Left ventricle myocardium inferior (tissue), 1 donor: ENCODE measurements around the gene HOOK2. TPM values are rescaled to one million over a fixed set of nuclear protein-coding genes. Genes with fewer than 3 reads are reported as not detected.

Experiments used
- DNase-seq: peaks from one replicate; pipeline ENCODE4 v3.0.0-alpha.2; 2020
- H3K27ac ChIP-seq: fragments of 200-600 bp; replicated peaks from 2 replicates; pipeline ENCODE4 v1.8.0; 2021
- H3K27me3 ChIP-seq: fragments of 200-600 bp; 2 replicates; pipeline ENCODE4 v1.8.0; 2021; ENCODE audit warnings: low read depth
- H3K36me3 ChIP-seq: fragments of 200-600 bp; 2 replicates; pipeline ENCODE4 v1.8.0; 2021
- H3K4me1 ChIP-seq: fragments of 200-600 bp; 2 replicates; pipeline ENCODE4 v1.8.0; 2021
- H3K4me3 ChIP-seq: fragments of 200-600 bp; 2 replicates; pipeline ENCODE4 v1.8.0; 2021; ENCODE audit warnings: mild to moderate bottlenecking, moderate library complexity
- H3K9me3 ChIP-seq: fragments of 200-600 bp; replicated peaks from 2 replicates; pipeline ENCODE4 v1.8.0; 2021
- CTCF ChIP-seq: fragments of 200-600 bp; IDR thresholded peaks from 2 replicates; pipeline ENCODE4 v1.8.0; 2021; ENCODE audit warnings: antibody characterized with exemption, mild to moderate bottlenecking, borderline replicate concordance
- intact Hi-C: fragments of 100-400 bp; cut with micrococcal nuclease; formaldehyde crosslinking; loops from one replicate; pipeline ENCODE4 v1.11.0; 2022
- total RNA-seq: library from RNA; stranded (reverse); fragmentation: NEBNext Ultra II Directional; extraction: Animal tissue kit (Norgen Biotek cat#: 25700); gene quantifications from one replicate; pipeline ENCODE4 v1.2.1, GENCODE V29; 2021
- donor health status: DM: no; HTN: yes; CAD: no; lungs with severe emphysema.

Gene HOOK2
- total RNA-seq, 1 donor from 2014 or later: 66.3 TPM

GRCh38 chr19:12786141-12786870, 11.0 kb upstream of the HOOK2 start:
- Histone ChIP-seq H3K27ac (peak overlapping the region; percentile 96), H3K36me3 (no peaks in the 10 kb centered on the region), H3K4me1 (peaks cover 92% of the 10 kb centered on the region), H3K9me3 (no peaks in the 10 kb centered on the region), H3K4me3 (no peak overlapping the region), H3K27me3 (no peaks in the 10 kb centered on the region)
- no peak for TF ChIP-seq CTCF
- intact Hi-C loops: no loop called here
- DNase-seq: peak; percentile 63

- no peaks in the 10 kb centered on the region for H3K27me3 ChIP-seq
- no peaks in the 10 kb centered on the region for H3K9me3 ChIP-seq
- intact Hi-C loops: no loop called here
- no peak for DNase-seq
- H3K4me3 ChIP-seq: no peak overlapping the region
- peaks cover 86% of the 10 kb centered on the region for H3K4me1 ChIP-seq
- H3K36me3 ChIP-seq: no peaks in the 10 kb centered on the region
- no peak for TF ChIP-seq CTCF
- H3K27ac ChIP-seq: peak overlapping the region; percentile 96
These were observed 10.2 kb upstream of the HOOK2 start for GRCh38 chr19:12785431-12786031.

GRCh38 chr19:12784871-12785430, 9.6 kb upstream of the HOOK2 start:
- Histone ChIP-seq H3K4me1 (peaks cover 81% of the 10 kb centered on the region), H3K27ac (peak overlapping the region; percentile 96), H3K27me3 (no peaks in the 10 kb centered on the region), H3K4me3 (no peak overlapping the region), H3K36me3 (no peaks in the 10 kb centered on the region), H3K9me3 (no peaks in the 10 kb centered on the region)
- TF ChIP-seq CTCF: no peak
- DNase-seq: no peak
- intact Hi-C loops: no loop called here

GRCh38 chr19:12784394-12784870, 9.1 kb upstream of the HOOK2 start:
- H3K36me3 ChIP-seq: no peaks in the 10 kb centered on the region
- H3K27me3 ChIP-seq: no peaks in the 10 kb centered on the region
- no peaks in the 10 kb centered on the region for H3K9me3 ChIP-seq
- DNase-seq: no peak
- no peak overlapping the region for H3K4me3 ChIP-seq
- peaks cover 84% of the 10 kb centered on the region for H3K4me1 ChIP-seq
- TF ChIP-seq CTCF: no peak
- peak overlapping the region; percentile 96 for H3K27ac ChIP-seq
- intact Hi-C loops: no loop called here

- peak overlapping the region; percentile 69 for H3K4me3 ChIP-seq
- intact Hi-C loops: no loop called here
These were observed 8.6 kb upstream of the HOOK2 start for GRCh38 chr19:12783849-12784393.

More at GRCh38 chr19:12783849-12784393, 8.6 kb upstream of the HOOK2 start:
- Histone ChIP-seq H3K27me3 (no peaks in the 10 kb centered on the region), H3K36me3 (no peaks in the 10 kb centered on the region), H3K27ac (peak overlapping the region; percentile 96), H3K9me3 (no peaks in the 10 kb centered on the region), H3K4me1 (peaks cover 84% of the 10 kb centered on the region)
- no peak for TF ChIP-seq CTCF
- DNase-seq: peak; percentile 70
